Measurements from ENCODE around the gene SIDT1.
A peak's percentile ranks its signal among the peaks of the same experiment; 100 is the strongest.

Gene SIDT1

GRCh38 chr3:113638910-113639309, 106.6 kb downstream of the SIDT1 start:
- peak in 2 of 3 experiments; percentile 6 to 78 for DNase-seq

DNA sequence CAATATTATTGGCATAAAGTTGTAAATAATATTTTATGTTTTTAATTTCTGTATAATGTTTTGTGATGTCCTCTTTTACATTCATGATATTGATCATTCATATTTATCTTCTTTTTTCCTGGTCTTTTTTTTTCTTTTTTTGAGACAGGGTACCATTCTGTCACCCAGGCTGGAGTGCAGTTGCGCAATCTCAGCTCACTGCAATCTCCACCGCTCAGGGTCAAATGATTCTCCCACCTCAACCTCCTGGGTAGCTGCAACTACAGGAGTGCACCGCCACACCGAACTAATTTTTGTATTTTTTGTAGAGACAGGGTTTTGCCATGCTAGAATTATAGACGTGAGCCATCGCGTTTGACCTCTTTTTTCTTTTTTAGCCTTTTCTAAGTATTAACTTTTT, 111.2 kb downstream of the SIDT1 start:
- DNase-seq, result no peak

GRCh38 chr3:113648524-113648923, 116.2 kb downstream of the SIDT1 start:
- DNase-seq, result no peak

DNA sequence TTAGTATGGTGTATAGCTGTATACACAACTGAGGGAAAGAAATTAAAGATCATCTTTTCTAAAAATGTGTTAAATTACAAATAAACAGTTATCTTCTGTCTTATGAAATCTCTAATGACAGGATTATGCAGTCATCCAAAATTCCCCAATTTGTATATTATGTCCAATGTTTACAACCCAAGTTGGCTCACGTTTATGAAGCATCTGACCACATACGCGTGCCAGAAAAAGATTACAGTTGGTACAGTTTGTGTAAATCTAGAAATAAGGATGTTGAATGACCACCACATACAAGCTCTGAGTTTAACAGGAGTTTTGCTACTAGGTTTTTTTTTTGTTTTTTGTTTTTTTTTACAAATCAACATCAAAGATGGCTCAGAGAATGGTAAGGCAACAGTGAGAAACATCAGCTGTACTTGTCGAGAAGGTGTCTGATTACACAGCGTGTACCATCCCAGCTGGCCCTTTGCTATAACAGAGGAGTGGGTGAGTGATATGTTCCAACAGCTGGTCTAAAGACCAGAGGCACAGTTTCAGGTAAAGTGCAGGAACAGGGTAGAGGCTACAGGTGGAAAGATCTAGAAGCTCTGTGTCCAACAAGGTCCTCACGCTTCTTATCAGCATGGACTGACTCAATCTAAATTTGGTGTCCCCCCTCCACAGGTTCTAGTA, 117.0 kb downstream of the SIDT1 start:
- DNase-seq, result no peak

DNA sequence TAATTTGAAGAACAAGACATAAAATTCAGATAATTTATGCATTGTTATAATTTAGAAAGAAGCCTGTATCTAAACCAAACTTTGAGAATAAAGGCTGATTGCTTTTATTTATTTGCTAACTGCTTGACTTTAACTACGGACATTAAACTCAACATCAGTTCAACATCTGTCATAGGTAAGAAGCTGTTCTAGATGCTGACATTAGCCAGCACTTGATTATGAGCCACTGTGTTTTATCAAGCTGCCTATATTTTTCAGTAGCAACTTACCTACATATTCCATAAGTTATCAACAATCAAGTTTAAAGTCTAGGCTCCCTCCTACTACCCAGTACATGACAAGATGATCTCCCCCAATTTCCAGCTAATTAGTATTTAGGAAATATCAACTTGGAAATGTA, 122.0 kb downstream of the SIDT1 start:
- no peak for DNase-seq

DNA sequence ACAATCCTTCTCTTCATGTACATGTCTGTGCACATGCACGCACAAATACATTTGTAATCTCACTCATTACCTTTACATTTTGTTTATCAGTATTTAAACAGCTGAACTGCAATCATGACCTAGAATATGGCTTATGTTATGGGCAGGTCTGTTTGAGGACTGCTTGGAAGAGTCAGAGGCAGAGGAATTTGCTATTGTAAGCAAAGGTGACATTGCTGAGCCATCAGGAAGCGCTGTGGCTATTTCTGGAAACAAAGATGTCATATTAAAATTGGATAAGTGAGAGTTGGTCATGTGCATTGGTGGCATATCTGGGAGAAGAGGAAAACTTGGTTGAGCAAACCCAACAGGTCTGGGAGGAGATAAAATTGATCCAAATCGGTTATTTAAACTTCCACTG, 122.5 kb downstream of the SIDT1 start:
- no peak for DNase-seq

- no peak for DNase-seq
Measured at GRCh38 chr3:113658107-113658506, 125.8 kb downstream of the SIDT1 start.

GRCh38 chr3:113659101-113659541, 126.8 kb downstream of the SIDT1 start:
- DNase-seq, result peak in 2 of 3 experiments; percentile 59 to 89

- DNase-seq, result no peak
Measured at GRCh38 chr3:113659996-113660395, 127.6 kb downstream of the SIDT1 start.

DNA sequence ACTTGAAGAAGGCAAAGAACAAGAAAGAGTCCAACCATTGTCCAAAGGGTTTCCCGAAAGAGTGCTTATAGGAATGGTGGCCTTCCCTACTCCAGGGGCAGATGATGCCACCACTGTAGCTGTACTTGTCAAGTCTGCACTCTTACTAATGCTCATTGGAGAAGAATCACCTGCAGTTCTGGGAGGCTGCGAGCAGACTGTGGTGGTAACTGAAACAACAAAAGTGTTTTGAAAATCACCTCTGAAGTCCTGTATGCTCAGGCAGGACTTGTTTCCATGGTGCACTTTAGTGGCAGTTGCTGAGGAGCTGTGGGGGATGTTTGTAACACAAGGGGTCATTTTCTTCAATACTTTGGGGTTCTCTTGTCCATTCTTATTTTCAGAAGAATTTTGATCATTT, 128.1 kb downstream of the SIDT1 start:
- DNase-seq, result no peak

- DNase-seq, result no peak
Measured at GRCh38 chr3:113660896-113661295, 128.5 kb downstream of the SIDT1 start.

DNA sequence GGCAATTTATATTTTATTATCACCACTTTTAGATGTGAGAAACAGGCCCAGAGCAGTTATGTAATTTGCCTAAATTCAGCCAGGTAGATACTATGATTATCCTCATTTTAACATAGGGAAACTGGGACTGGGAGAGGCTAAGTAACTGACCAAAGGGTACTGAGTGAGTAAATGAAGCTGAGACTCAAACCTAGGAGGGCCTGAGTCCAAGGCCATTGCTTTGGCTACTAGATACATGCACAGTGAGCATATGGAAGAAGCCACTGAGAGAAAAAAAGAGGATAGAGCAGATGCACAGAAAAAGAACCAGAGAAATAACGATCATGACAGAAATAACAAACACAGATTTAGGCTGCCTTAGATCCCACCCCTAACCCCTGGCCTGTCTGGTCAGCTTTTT, 130.5 kb downstream of the SIDT1 start:
- DNase-seq, result no peak

DNA sequence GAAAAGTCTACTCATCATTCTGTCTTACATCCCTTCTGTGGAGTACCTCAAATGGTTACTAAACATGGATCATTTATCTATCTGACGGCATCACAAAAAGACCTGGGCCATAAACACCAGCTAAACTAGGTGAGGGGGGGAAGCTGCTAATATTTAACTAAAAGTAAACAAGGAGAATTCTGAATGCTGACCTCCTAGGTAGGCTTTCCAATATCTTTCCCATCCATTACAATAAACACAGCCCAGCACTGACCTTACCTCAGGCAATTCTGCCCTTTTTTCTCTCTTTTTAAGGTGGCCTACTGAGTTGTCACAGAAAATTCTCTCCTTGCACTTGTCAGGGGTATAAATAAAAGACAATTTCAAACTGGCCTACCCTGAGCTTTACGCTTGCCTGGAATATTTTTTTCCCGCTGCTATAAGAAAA, 131.0 kb downstream of the SIDT1 start:
- peak in 1 of 3 experiments; percentile 9 for DNase-seq

DNA sequence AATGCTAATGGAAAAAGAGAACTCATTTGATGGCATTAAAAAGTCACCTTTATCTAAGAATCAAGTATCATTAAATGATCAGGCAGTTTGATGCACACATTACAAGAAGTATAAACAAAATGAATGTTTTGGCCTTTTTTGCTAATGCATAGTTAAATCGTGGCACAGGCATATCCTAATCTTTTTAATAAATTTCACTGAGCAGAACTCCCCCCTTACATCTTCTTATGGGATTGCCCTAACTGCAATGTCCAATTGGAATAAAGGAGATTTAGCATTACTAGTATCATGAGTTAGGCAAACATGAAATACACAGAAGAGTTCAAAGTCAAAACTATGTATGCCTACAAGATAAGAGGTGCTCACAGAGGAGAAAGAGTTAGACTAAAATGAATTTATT, 131.4 kb downstream of the SIDT1 start:
- DNase-seq, result no peak

- DNase-seq, result no peak
Measured at GRCh38 chr3:113664523-113665094, 132.3 kb downstream of the SIDT1 start.

DNA sequence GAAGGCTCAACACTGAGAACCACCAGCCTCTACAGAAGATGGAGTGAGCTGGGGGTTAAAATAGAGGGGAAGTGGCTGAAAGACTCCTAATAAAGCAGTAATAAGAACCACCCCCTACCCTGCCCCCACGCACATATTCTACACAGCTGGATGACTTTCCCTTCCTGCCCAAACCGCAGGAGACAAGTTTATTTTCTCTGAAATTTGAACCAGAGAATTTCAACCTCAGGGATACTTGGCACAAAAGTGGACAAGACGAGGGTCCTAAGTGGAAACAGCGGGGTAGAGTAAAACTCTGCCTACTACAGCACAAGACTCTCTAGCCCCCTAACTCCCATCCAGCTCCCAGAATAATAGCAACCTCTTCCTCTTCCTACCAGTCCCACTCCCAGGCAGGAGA, 135.7 kb downstream of the SIDT1 start:
- no peak for DNase-seq

DNA sequence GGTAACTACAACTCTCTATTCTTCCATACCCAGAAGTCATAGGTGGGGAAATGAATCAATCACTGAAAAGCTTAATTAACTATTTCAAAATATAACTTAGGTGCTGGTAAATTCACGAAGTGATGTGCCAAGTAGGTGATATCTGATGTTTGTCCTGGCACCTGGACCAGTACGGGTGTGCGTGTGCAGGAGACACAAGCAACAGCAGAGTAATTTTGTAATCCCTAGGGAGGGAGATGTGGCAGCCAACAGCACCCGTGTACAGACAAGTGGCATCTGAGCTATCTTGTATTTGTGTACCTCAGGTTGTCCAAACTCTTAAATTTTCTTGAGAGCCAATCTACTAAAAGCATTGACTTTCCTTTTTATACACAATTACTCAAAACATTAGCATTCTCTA, 141.2 kb downstream of the SIDT1 start:
- no peak for DNase-seq

- no peak for DNase-seq
Measured at GRCh38 chr3:113676261-113676660, 143.9 kb downstream of the SIDT1 start.

GRCh38 chr3:113677737-113678136, 145.4 kb downstream of the SIDT1 start:
- no peak for DNase-seq

DNA sequence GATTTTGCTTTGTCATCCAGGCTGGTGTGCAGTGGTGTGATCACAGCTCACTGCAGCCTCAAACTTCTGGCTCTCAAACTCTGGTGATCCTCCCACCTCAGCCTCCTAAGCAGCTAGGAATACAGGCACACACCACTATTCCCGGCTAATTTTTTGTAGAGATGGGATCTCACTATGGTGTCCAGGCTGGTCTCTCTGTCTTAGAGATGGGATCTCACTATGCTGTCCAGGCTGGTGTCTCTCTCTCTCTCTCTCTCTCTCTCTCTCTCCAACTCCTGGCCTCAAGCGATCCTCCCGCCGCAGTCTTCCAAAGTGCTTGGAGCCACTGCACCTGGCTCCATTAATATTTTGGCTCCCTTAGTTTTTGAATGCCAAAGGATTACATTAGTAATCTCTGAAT, 146.4 kb downstream of the SIDT1 start:
- DNase-seq, result no peak

Data from NCI-H1417 (cell line).